ENCODE data around the gene ZNF134.

DNA sequence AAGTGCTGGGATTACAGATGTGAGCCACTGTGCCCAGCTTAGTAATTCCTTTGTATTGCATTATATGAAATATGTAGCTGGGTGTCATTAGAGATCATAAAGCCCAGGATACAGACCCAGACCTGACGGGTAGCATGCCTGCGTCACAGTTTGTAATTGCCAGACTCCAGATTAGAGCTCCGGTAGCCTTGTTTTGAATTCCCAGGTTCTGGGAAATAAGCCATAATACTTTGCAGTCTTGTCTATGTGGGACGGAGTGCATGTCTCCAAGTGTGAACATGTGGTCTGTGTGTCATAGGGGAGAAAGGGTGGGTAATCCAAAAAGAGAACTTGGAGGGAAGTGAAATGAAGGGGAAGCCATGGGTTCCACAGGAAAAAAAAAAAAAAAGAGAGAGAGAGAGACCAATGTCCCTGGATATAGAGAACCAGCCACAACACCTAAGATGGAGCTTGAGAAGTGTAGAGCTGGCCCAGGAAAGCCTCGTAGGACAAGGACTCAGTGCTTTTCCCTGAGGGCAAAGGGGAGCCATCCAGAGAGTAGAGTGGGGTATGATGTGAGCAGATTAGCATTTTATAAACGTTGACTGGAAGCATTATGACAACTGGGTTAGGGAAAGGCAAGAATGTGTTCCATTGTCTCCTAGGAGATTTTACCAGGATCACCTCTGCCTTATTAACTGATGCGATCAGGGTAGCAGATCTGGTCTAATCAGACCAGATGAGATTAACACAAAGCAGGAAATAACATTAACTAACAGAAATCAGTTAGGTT lies 57.3 kb downstream of the ZNF134 start:
- TF ChIP-seq, protein P1, sequence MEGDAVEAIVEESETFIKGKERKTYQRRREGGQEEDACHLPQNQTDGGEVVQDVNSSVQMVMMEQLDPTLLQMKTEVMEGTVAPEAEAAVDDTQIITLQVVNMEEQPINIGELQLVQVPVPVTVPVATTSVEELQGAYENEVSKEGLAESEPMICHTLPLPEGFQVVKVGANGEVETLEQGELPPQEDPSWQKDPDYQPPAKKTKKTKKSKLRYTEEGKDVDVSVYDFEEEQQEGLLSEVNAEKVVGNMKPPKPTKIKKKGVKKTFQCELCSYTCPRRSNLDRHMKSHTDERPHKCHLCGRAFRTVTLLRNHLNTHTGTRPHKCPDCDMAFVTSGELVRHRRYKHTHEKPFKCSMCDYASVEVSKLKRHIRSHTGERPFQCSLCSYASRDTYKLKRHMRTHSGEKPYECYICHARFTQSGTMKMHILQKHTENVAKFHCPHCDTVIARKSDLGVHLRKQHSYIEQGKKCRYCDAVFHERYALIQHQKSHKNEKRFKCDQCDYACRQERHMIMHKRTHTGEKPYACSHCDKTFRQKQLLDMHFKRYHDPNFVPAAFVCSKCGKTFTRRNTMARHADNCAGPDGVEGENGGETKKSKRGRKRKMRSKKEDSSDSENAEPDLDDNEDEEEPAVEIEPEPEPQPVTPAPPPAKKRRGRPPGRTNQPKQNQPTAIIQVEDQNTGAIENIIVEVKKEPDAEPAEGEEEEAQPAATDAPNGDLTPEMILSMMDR (conservative IDR thresholded peaks at IDR 0.05; ENCODE audit: low read depth in 2 of 2), result no peak
- TF ChIP-seq POLR2AphosphoS5 (IDR thresholded peaks at IDR 0.05; ENCODE audit: low read depth) (no peak), CREB1 (CRISPR knock-in tag; IDR thresholded peaks at IDR 0.05; ENCODE audit: low read depth) (no peak), EZH2 (IDR thresholded peaks at IDR 0.05; ENCODE audit: low read depth, unreplicated experiment) (no peak), EZH2phosphoT487 (IDR thresholded peaks at IDR 0.05; ENCODE audit: unreplicated experiment) (no peak)
